Endothelial cell of umbilical vein (primary cell): ENCODE measurements around the gene STX8. TPM values are rescaled to one million over a fixed set of nuclear protein-coding genes. Genes with fewer than 3 reads are reported as not detected.

ENCODE experiments used
- BruUV-seq: library from RNA; stranded (reverse); fragments of 400-500 nt; replicated peaks from 2 replicates; lab custom pipeline; 2021; lab: Mats Ljungman, UMichigan
- CTCF ChIA-PET: fragments of 300-600, 350-600 bp; sonication (Branson Sonifier 250); formaldehyde crosslinking; loops from one replicate; lab custom pipeline; 2021; ENCODE audit warnings: antibody characterized with exemption, inconsistent platforms; lab: Charles Lee
- POLR2A ChIA-PET: fragments of 300-600, 350-600 bp; sonication (Branson Sonifier 250); formaldehyde crosslinking; loops from one replicate; lab custom pipeline; 2021; ENCODE audit warnings: antibody characterized with exemption, inconsistent platforms; lab: Charles Lee
- DNase-seq: peaks from one replicate; pipeline ENCODE4 v3.0.0-alpha.2; 2011; ENCODE audit warnings: low read depth, low spot score
- FAIRE-seq: peaks from 2 replicates; lab custom pipeline; 2011; peaks lifted over from hg19 to GRCh38; lab: Jason Lieb, UNC
- H2AFZ ChIP-seq: 2 replicates; pipeline ENCODE4 v1.6.0; 2012; ENCODE audit warnings: low read depth, low read length, control low read depth, inconsistent platforms
- H3K27ac ChIP-seq: 2 replicates; pipeline ENCODE4 v1.5.1; 2011; ENCODE audit warnings: low read depth, mild to moderate bottlenecking, control low read depth, low read length, moderate library complexity; ENCODE audit not compliant: insufficient read depth
- H3K27me3 ChIP-seq, 2 experiments: 2 replicates each; pipeline versions ENCODE4 v1.6.0 to v1.6.1; 2011; ENCODE audit warnings: low read length in 2 of 2, mixed read lengths in 1 of 2; ENCODE audit not compliant: control insufficient read depth in 2 of 2, insufficient read depth in 2 of 2
- H3K36me3 ChIP-seq, 2 experiments: 2 replicates in 1 of 2; 3 replicates in 1 of 2; pipeline ENCODE4 v1.5.1; 2011; ENCODE audit warnings: low read length in 2 of 2, mild to moderate bottlenecking in 1 of 2, moderate library complexity in 1 of 2; ENCODE audit not compliant: control insufficient read depth in 2 of 2, insufficient read depth in 2 of 2; ENCODE audit errors: extremely low read depth in 1 of 2
- H3K4me1 ChIP-seq: 3 replicates; pipeline ENCODE4 v1.5.1; 2011; ENCODE audit warnings: mild to moderate bottlenecking, low read length; ENCODE audit not compliant: control insufficient read depth, insufficient read depth; ENCODE audit errors: extremely low read depth
- H3K4me2 ChIP-seq: 2 replicates; pipeline ENCODE4 v1.6.1; 2011; ENCODE audit warnings: low read length, control low read depth, mixed read lengths; ENCODE audit not compliant: insufficient read depth
- H3K4me3 ChIP-seq, 3 experiments: fragments of 200-600 bp in 1 of 3; sonication (generic), shearing (Covaris generic) in 1 of 3; replicated peaks in 1 of 3; 2 replicates each; pipeline ENCODE4 v1.5.1; 2011 to 2016; ENCODE audit warnings: control low read depth in 3 of 3, low read length in 3 of 3, mild to moderate bottlenecking in 2 of 3, inconsistent platforms in 1 of 3, low read depth in 1 of 3, moderate library complexity in 1 of 3; ENCODE audit not compliant: insufficient read depth in 1 of 3
- H3K79me2 ChIP-seq: 2 replicates; pipeline ENCODE4 v1.6.0; 2012; ENCODE audit warnings: low read length, inconsistent platforms; ENCODE audit not compliant: control insufficient read depth, insufficient read depth
- H3K9ac ChIP-seq: replicated peaks from 2 replicates; pipeline ENCODE3; 2011; ENCODE audit warnings: low read length, control low read depth; ENCODE audit not compliant: insufficient read depth; ENCODE audit errors: extremely low read depth
- H3K9me1 ChIP-seq: replicated peaks from 3 replicates; pipeline ENCODE4 v1.6.0; 2011; ENCODE audit warnings: mild to moderate bottlenecking, low read length; ENCODE audit not compliant: control insufficient read depth, insufficient read depth; ENCODE audit errors: extremely low read depth
- H3K9me3 ChIP-seq: replicated peaks from 2 replicates; pipeline ENCODE4 v1.5.1; 2012; ENCODE audit warnings: low read length, inconsistent platforms; ENCODE audit not compliant: control insufficient read depth, insufficient read depth
- H4K20me1 ChIP-seq: replicated peaks from 2 replicates; pipeline ENCODE3; 2011; ENCODE audit warnings: mild to moderate bottlenecking, low read length; ENCODE audit not compliant: control insufficient read depth, insufficient read depth; ENCODE audit errors: extremely low read depth
- EZH2 ChIP-seq: IDR thresholded peaks from 2 replicates; pipeline ENCODE4 v1.6.1; 2012; ENCODE audit warnings: borderline replicate concordance, low read depth, mild to moderate bottlenecking, moderate library complexity, low read length, inconsistent platforms; ENCODE audit not compliant: severe bottlenecking
- FOS ChIP-seq: IDR thresholded peaks from 2 replicates; pipeline ENCODE4 v1.6.1; 2011; ENCODE audit warnings: mild to moderate bottlenecking, low read length, moderate library complexity, borderline replicate concordance; ENCODE audit not compliant: insufficient read depth
- JUN ChIP-seq: IDR thresholded peaks from 2 replicates; pipeline ENCODE4 v1.6.1; 2011; ENCODE audit warnings: borderline replicate concordance, low read depth; ENCODE audit not compliant: insufficient read length, insufficient read depth
- MYC ChIP-seq: IDR thresholded peaks from one replicate; pipeline ENCODE4 v1.6.1; 2011; ENCODE audit warnings: mild to moderate bottlenecking, low read depth, low read length
- POLR2AphosphoS5 ChIP-seq: IDR thresholded peaks from 2 replicates; pipeline ENCODE4 v1.6.1; 2012; ENCODE audit warnings: low read depth, mild to moderate bottlenecking, control low read depth, low read length, moderate library complexity; ENCODE audit not compliant: insufficient read depth
- dilution Hi-C: fragments of 300-500 bp; cut with MboI; formaldehyde crosslinking; loops from one replicate; pipeline ENCODE4 v1.15.0; 2019; ENCODE audit warnings: low sequenced_read_pairs; ENCODE audit not compliant: extremely low pct_ligation_motif_present
- intact Hi-C: fragments of 100-400 bp; cut with micrococcal nuclease; formaldehyde crosslinking; loops from one replicate; pipeline ENCODE4 v1.10.0; 2022
- polyA plus RNA-seq, 4 experiments: library from polyadenylated mRNA; depleted of rRNA in 3 of 4; stranded (reverse) in 3 of 4; unstranded in 1 of 4; fragments of >200 nt; gene quantifications; 2 replicates each; pipeline versions ENCODE4 v1.2.1 to v1.2.3, GENCODE V29; 2011 to 2012; ENCODE audit warnings: missing spikeins in 1 of 4
- total RNA-seq: library from RNA; stranded (reverse); gene quantifications from 2 replicates; pipeline ENCODE4 v1.2.3, GENCODE V29; 2021

STX8 gene
- total and polyA plus RNA-seq, 2 donors (not counting 3 experiments of a cell fraction or from before 2014, with no cell fraction given), result 25.9 to 67.3 TPM

- no peak for DNase-seq
These were observed 130.2 kb downstream of the STX8 start for GRCh38 chr17:9445424-9445823.

GRCh38 chr17:9444687-9445086 is 130.9 kb downstream of the STX8 start:
- TF ChIP-seq EZH2, result no peak
- no peak for TF ChIP-seq JUN
- no peak for TF ChIP-seq MYC
- no peak for TF ChIP-seq POLR2AphosphoS5
- no peak overlapping the region for H3K27ac ChIP-seq
- ChIA-PET CTCF (interaction anchor here (0.9 kb wide), 1 partner anchor 21 kb away, joined by 3 read pairs; no protein-coding TSS in a partner anchor), POLR2A (no interaction called here)
- no TSS peak for BruUV-seq
- intact Hi-C loops (no loop called here), dilution Hi-C loops (no loop called here)
- no peaks in the 10 kb centered on the region for H4K20me1 ChIP-seq
- H3K9me1 ChIP-seq, result no peaks in the 10 kb centered on the region
- H3K4me3 ChIP-seq, result no peak overlapping the region
- H2AFZ ChIP-seq, result no peak overlapping the region
- H3K9ac ChIP-seq, result no peak overlapping the region
- H3K9me3 ChIP-seq, result no peaks in the 10 kb centered on the region
- DNase-seq (peak; percentile 68), FAIRE-seq (no peak)
- H3K79me2 ChIP-seq, result no peaks in the 10 kb centered on the region
- no peak overlapping the region for H3K4me2 ChIP-seq
- H3K36me3 ChIP-seq, result no peaks in the 10 kb centered on the region
- H3K27me3 ChIP-seq, result no peaks in the 10 kb centered on the region
- no peaks in the 10 kb centered on the region for H3K4me1 ChIP-seq

More at GRCh38 chr17:9445424-9445823, 130.2 kb downstream of the STX8 start:
- Histone ChIP-seq H3K9ac (no peak overlapping the region), H3K27me3 (no peaks in the 10 kb centered on the region), H3K27ac (no peak overlapping the region), H3K4me2 (no peak overlapping the region), H3K4me1 (no peaks in the 10 kb centered on the region), H3K79me2 (no peaks in the 10 kb centered on the region), H3K9me1 (no peaks in the 10 kb centered on the region), H3K36me3 (no peaks in the 10 kb centered on the region), H3K4me3 (no peak overlapping the region), H2AFZ (no peak overlapping the region), H3K9me3 (no peaks in the 10 kb centered on the region), H4K20me1 (no peaks in the 10 kb centered on the region)
- ChIA-PET CTCF (interaction anchor here (2.1 kb wide), 1 partner anchor 24 kb away, joined by 8 read pairs; no protein-coding TSS in a partner anchor), POLR2A (no interaction called here)
- TF ChIP-seq FOS, result no peak
- dilution Hi-C loops (no loop called here), intact Hi-C loops (no loop called here)
- no TSS peak for BruUV-seq
- no peak for FAIRE-seq
